Parathyroid adenoma (tissue), 2 donors: Measurements from ENCODE around the gene TENM4.

Experiments used
- H2AFZ ChIP-seq: fragments of 300-600 bp; sonication (generic); one replicate; pipeline ENCODE4 v1.7.0; 2017; ENCODE audit warnings: antibody characterized with exemption, mild to moderate bottlenecking
- H3K27ac ChIP-seq: fragments of 300-600 bp; sonication (generic); one replicate; pipeline ENCODE4 v1.7.0; 2017
- H3K27me3 ChIP-seq: fragments of 300-600 bp; sonication (generic); one replicate; pipeline ENCODE4 v1.7.0; 2017; ENCODE audit warnings: low read length; ENCODE audit not compliant: control insufficient read depth, insufficient read depth
- H3K36me3 ChIP-seq: fragments of 300-600 bp; sonication (generic); one replicate; pipeline ENCODE4 v1.7.0; 2017; ENCODE audit warnings: low read length; ENCODE audit not compliant: control insufficient read depth, insufficient read depth
- H3K4me1 ChIP-seq: fragments of 300-600 bp; sonication (generic); one replicate; pipeline ENCODE4 v1.7.0; 2017; ENCODE audit warnings: control low read depth
- H3K4me2 ChIP-seq: fragments of 300-600 bp; sonication (generic); one replicate; pipeline ENCODE4 v1.7.0; 2017; ENCODE audit warnings: low read length
- H3K4me3 ChIP-seq: fragments of 300-600 bp; sonication (generic); one replicate; pipeline ENCODE4 v1.7.0; 2017; ENCODE audit warnings: low read depth, low read length
- H3K79me2 ChIP-seq: fragments of 300-600 bp; sonication (generic); one replicate; pipeline ENCODE4 v1.7.0; 2017; ENCODE audit warnings: control low read depth
- H3K9ac ChIP-seq: fragments of 300-600 bp; sonication (generic); one replicate; pipeline ENCODE4 v1.7.0; 2017; ENCODE audit warnings: mild to moderate bottlenecking
- H3K9me3 ChIP-seq: fragments of 300-600 bp; sonication (generic); one replicate; pipeline ENCODE4 v1.7.0; 2017; ENCODE audit warnings: low read length; ENCODE audit not compliant: control insufficient read depth
- CTCF ChIP-seq: fragments of 300-600 bp; sonication (generic); IDR thresholded peaks from one replicate; pipeline ENCODE4 v1.7.0; 2017; ENCODE audit warnings: antibody characterized with exemption, mild to moderate bottlenecking
- donor health status: primary hyperparathyroidism.

Gene TENM4

GRCh38 chr11:78926633-78927338 lies 514.0 kb downstream of the TENM4 start:
- peaks cover 5% of the 10 kb centered on the region for H3K4me1 ChIP-seq
- H3K27ac ChIP-seq: no peak overlapping the region
- H3K79me2 ChIP-seq: peaks cover 10% of the 10 kb centered on the region
- H2AFZ ChIP-seq: no peak overlapping the region
- H3K36me3 ChIP-seq: no peaks in the 10 kb centered on the region
- no peaks in the 10 kb centered on the region for H3K27me3 ChIP-seq
- no peak overlapping the region for H3K4me3 ChIP-seq
- H3K9ac ChIP-seq: no peak overlapping the region
- H3K9me3 ChIP-seq: no peaks in the 10 kb centered on the region
- TF ChIP-seq CTCF: no peak
- no peak overlapping the region for H3K4me2 ChIP-seq

- no peaks in the 10 kb centered on the region for H3K9me3 ChIP-seq
- no peak overlapping the region for H3K27ac ChIP-seq
- no peak for TF ChIP-seq CTCF
- H3K4me3 ChIP-seq: no peak overlapping the region
- peaks cover 5% of the 10 kb centered on the region for H3K4me1 ChIP-seq
- no peak overlapping the region for H3K4me2 ChIP-seq
- H3K27me3 ChIP-seq: no peaks in the 10 kb centered on the region
- H2AFZ ChIP-seq: no peak overlapping the region
- peaks cover 14% of the 10 kb centered on the region for H3K79me2 ChIP-seq
- no peaks in the 10 kb centered on the region for H3K36me3 ChIP-seq
- H3K9ac ChIP-seq: no peak overlapping the region
Measured at GRCh38 chr11:78925387-78925786, 515.4 kb downstream of the TENM4 start.

GRCh38 chr11:78922859-78923625 lies 517.8 kb downstream of the TENM4 start:
- H3K79me2 ChIP-seq: peaks cover 14% of the 10 kb centered on the region
- no peak overlapping the region for H3K4me3 ChIP-seq
- peaks cover 5% of the 10 kb centered on the region for H3K4me1 ChIP-seq
- H3K27ac ChIP-seq: no peak overlapping the region
- no peak overlapping the region for H3K9ac ChIP-seq
- TF ChIP-seq CTCF: no peak
- H3K4me2 ChIP-seq: no peak overlapping the region
- H3K27me3 ChIP-seq: no peaks in the 10 kb centered on the region
- H3K36me3 ChIP-seq: no peaks in the 10 kb centered on the region
- H3K9me3 ChIP-seq: no peaks in the 10 kb centered on the region
- no peak overlapping the region for H2AFZ ChIP-seq

DNA sequence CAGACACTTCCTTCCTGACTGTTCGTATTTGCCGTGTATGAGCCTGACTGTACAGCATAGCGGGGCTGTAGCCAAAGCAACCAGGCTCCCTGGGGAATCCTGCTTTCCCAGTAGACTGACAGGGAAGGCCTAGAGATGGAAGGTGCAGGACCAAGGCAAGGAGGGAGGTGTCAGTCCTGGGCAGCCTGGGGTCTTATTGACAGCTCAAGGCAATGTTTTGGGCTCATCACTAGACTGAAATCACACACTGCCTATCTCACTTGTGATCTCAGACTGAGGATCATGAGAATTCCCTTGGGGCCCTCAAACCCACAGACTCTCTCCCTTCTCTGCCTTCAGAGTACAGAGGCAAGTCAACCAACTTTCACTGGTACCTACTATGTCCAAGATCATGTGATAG lies 519.3 kb downstream of the TENM4 start:
- no peak overlapping the region for H3K4me3 ChIP-seq
- no peak for TF ChIP-seq CTCF
- no peak overlapping the region for H3K9ac ChIP-seq
- H3K27ac ChIP-seq: no peak overlapping the region
- H3K4me1 ChIP-seq: no peaks in the 10 kb centered on the region
- H3K4me2 ChIP-seq: no peak overlapping the region
- no peaks in the 10 kb centered on the region for H3K27me3 ChIP-seq
- no peak overlapping the region for H2AFZ ChIP-seq
- peaks cover 14% of the 10 kb centered on the region for H3K79me2 ChIP-seq
- H3K36me3 ChIP-seq: no peaks in the 10 kb centered on the region
- no peaks in the 10 kb centered on the region for H3K9me3 ChIP-seq
